Measurements from ENCODE around the gene MID1. TPM values are rescaled to one million over a fixed set of nuclear protein-coding genes. Genes with fewer than 3 reads are reported as not detected.

MID1 gene
- total RNA-seq, 4 donors from 2014 or later: 6.7 to 17.7 (median 10.9) TPM

DNA sequence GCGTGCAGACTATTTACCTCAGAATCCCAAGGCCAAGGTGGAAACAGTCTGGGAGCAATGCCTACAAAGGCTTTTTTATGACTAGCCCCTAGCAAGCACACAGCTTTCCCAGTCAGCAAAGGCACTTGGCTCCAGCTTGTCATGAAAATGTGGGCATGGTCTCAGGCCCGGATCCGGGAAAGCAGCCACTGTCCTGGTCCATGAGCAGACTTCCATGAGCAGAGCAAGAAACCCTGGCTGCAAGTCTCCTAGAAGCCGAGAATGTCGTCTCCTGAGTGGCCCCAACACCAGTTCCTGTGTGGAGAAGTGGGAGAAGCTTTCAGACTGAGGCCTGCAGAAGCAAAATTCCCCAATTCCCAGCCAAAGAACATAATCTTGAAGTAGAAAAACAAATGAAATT is 190.5 kb downstream of the MID1 start:
- no peak for DNase-seq (ENCODE audit: low spot score in 2 of 2)
- no peak for TF ChIP-seq POLR2A (IDR thresholded peaks at IDR 0.05)
- no peak for TF ChIP-seq EP300 (IDR thresholded peaks at IDR 0.05)
- TF ChIP-seq, protein P1, sequence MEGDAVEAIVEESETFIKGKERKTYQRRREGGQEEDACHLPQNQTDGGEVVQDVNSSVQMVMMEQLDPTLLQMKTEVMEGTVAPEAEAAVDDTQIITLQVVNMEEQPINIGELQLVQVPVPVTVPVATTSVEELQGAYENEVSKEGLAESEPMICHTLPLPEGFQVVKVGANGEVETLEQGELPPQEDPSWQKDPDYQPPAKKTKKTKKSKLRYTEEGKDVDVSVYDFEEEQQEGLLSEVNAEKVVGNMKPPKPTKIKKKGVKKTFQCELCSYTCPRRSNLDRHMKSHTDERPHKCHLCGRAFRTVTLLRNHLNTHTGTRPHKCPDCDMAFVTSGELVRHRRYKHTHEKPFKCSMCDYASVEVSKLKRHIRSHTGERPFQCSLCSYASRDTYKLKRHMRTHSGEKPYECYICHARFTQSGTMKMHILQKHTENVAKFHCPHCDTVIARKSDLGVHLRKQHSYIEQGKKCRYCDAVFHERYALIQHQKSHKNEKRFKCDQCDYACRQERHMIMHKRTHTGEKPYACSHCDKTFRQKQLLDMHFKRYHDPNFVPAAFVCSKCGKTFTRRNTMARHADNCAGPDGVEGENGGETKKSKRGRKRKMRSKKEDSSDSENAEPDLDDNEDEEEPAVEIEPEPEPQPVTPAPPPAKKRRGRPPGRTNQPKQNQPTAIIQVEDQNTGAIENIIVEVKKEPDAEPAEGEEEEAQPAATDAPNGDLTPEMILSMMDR (IDR thresholded peaks at IDR 0.05): no peak
- WGBS, 2 donors: 64 to 82% methylated on average over 1 to 5 of the region's 5 CpGs

DNA sequence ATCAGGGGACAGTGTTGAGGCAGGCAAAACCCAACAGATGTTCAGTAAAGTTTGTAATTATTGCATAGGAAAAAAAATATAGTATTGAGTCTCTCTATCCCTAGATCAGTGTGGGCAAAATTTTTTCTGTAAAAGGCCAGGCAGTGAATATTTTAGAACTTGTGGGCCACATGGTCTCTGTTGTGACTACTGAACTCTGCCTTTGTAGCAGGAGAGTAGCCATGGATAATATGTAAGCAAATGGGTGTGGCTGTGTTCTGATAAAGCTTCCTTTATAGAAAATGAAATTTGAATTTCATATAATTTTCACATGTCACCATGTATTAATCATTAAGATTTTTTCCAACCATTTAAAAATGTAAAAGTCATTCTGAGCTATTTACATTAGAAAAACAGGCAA is 193.1 kb downstream of the MID1 start:
- Histone ChIP-seq H3K27me3 (no peaks in the 10 kb centered on the region), H3K9me3 (no peaks in the 10 kb centered on the region), H3K36me3 (no peaks in the 10 kb centered on the region), H3K4me3 (no peak overlapping the region), H3K27ac (no peak overlapping the region), H3K4me1 (no peaks in the 10 kb centered on the region)
- no peak for DNase-seq (ENCODE audit: low spot score in 2 of 2)
- TF ChIP-seq, protein P1 (IDR thresholded peaks at IDR 0.05): no peak
- TF ChIP-seq EP300 (IDR thresholded peaks at IDR 0.05) (no peak), POLR2A (IDR thresholded peaks at IDR 0.05) (no peak)

More for the DNA sequence above, 190.5 kb downstream of the MID1 start:
- no peak overlapping the region for H3K4me3 ChIP-seq
- H3K27ac ChIP-seq: no peak overlapping the region
- H3K9me3 ChIP-seq: no peaks in the 10 kb centered on the region
- H3K36me3 ChIP-seq: no peaks in the 10 kb centered on the region
- H3K27me3 ChIP-seq: no peaks in the 10 kb centered on the region
- H3K4me1 ChIP-seq: no peaks in the 10 kb centered on the region

DNA sequence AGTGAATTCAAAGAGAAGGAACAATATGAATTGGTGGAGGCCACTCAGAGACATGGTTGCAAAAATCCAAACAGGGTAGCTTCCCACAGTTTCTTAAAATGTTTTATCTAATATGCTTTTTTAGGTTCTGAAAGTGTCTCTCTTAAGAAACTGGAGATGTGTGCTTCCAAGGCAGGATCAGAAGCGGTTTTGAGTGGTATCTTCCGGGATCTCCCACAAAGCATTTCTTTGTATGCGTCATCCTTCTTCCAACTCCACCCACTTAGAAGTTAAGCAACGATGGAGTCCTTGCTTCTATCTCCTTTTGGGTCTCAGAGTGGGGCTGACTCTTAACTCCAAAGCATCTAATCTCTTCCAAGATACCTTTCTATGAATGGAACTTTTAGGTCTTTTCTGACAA is 196.7 kb downstream of the MID1 start:
- Histone ChIP-seq H3K4me3 (no peak overlapping the region), H3K27ac (no peak overlapping the region), H3K4me1 (no peaks in the 10 kb centered on the region), H3K9me3 (no peaks in the 10 kb centered on the region), H3K27me3 (no peaks in the 10 kb centered on the region), H3K36me3 (no peaks in the 10 kb centered on the region)
- WGBS, 2 donors: 78 to 79% methylated on average over 4 of the region's 4 CpGs
- no peak for DNase-seq (ENCODE audit: low spot score in 2 of 2)
- TF ChIP-seq EP300 (IDR thresholded peaks at IDR 0.05) (no peak), POLR2A (IDR thresholded peaks at IDR 0.05) (no peak)
- TF ChIP-seq, protein P1 (IDR thresholded peaks at IDR 0.05): no peak

DNA sequence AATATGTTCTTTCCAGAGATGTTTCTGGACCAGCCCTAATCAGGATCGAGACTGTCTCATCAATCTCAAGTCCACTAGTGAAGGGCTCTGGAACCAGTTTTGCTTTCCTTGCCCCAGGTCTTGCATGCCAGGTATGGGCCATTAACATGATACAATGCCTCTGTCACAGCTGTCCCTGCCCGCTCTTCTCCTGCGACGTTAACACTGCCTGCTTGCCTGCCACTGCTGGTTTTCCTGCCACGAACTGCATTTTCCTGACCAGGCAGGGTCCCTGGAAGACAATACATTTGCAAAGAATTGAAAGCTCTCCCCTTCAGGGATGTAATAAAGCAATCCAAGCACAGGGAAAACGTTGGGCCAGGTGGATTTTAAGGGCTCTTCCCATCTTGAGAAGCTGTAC is 200.3 kb downstream of the MID1 start:
- Histone ChIP-seq H3K9me3 (no peaks in the 10 kb centered on the region), H3K4me3 (no peak overlapping the region), H3K27me3 (no peaks in the 10 kb centered on the region), H3K4me1 (no peaks in the 10 kb centered on the region), H3K27ac (no peak overlapping the region), H3K36me3 (no peaks in the 10 kb centered on the region)
- DNase-seq (ENCODE audit: low spot score in 2 of 2): no peak
- TF ChIP-seq POLR2A (IDR thresholded peaks at IDR 0.05) (no peak), EP300 (IDR thresholded peaks at IDR 0.05) (no peak)
- TF ChIP-seq, protein P1 (IDR thresholded peaks at IDR 0.05): no peak
- 57 to 68% methylated on average over 2 to 6 of the region's 6 CpGs for WGBS, 2 donors

DNA sequence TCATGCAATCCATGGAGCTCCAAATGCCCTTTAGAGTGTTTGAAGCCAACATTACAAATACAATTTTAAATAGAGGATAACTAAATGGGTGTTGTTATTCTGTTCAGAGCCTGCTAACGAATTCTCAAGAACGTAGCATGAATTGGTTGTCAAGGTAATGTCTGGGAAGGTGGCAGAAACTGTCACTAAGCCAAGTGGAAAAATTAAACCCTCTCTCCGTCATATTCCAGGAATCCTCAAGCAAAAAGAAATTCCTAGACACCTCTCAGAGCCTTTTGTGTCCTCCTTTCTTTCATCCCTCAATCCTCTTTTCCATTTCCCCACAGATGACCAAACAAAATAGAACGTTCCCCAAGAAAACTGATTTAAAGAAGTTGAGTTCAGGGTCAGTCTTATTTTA is 204.0 kb downstream of the MID1 start:
- Histone ChIP-seq H3K27ac (no peak overlapping the region), H3K9me3 (no peaks in the 10 kb centered on the region), H3K4me3 (no peak overlapping the region), H3K27me3 (no peaks in the 10 kb centered on the region), H3K36me3 (no peaks in the 10 kb centered on the region), H3K4me1 (no peaks in the 10 kb centered on the region)
- TF ChIP-seq EP300 (IDR thresholded peaks at IDR 0.05) (no peak), POLR2A (IDR thresholded peaks at IDR 0.05) (no peak)
- TF ChIP-seq, protein P1 (IDR thresholded peaks at IDR 0.05): no peak
- 80 to 92% methylated on average over 4 of the region's 4 CpGs for WGBS, 2 donors
- DNase-seq (ENCODE audit: low spot score in 2 of 2): no peak

All from tibial nerve (tissue), 4 donors.